IMR-90 (cell line): ENCODE measurements around the gene RPL35.

Source experiments
- BHLHE40 ChIP-seq: fragments of 150-350 bp; IDR thresholded peaks from 2 replicates; pipeline ENCODE4 v1.6.1; 2016; ENCODE audit warnings: mild to moderate bottlenecking, low read depth, low read length
- CHD1 ChIP-seq: IDR thresholded peaks from 2 replicates; pipeline ENCODE4 v1.6.1; 2012; ENCODE audit warnings: low read depth, low read length, improper control_type of control experiment
- FOS ChIP-seq: fragments of 150-350 bp; IDR thresholded peaks from 2 replicates; pipeline ENCODE4 v1.6.1; 2016; ENCODE audit warnings: low read depth, low read length
- MAZ ChIP-seq: IDR thresholded peaks from 2 replicates; pipeline ENCODE4 v1.6.1; 2012; ENCODE audit warnings: low read depth, mild to moderate bottlenecking, low read length, improper control_type of control experiment, moderate library complexity, borderline replicate concordance
- MXI1 ChIP-seq: IDR thresholded peaks from 2 replicates; pipeline ENCODE4 v1.6.1; 2012; ENCODE audit warnings: low read depth, mild to moderate bottlenecking, low read length, moderate library complexity, borderline replicate concordance
- NFE2L2 ChIP-seq: fragments of 150-350 bp; IDR thresholded peaks from 2 replicates; pipeline ENCODE4 v1.6.1; 2016; ENCODE audit warnings: low read depth, mild to moderate bottlenecking, low read length
- POLR2A ChIP-seq: IDR thresholded peaks from 2 replicates; pipeline ENCODE4 v1.6.1; 2012; ENCODE audit warnings: mild to moderate bottlenecking, low read depth, low read length
- RAD21 ChIP-seq: IDR thresholded peaks from 2 replicates; pipeline ENCODE4 v1.6.1; 2012; ENCODE audit warnings: low read length, improper control_type of control experiment
- RCOR1 ChIP-seq: IDR thresholded peaks from 2 replicates; pipeline ENCODE4 v1.6.1; 2012; ENCODE audit warnings: mild to moderate bottlenecking, low read length, improper control_type of control experiment; ENCODE audit not compliant: insufficient replicate concordance
- RFX5 ChIP-seq: IDR thresholded peaks from 2 replicates; pipeline ENCODE4 v1.8.0; 2012; ENCODE audit warnings: low read depth, mild to moderate bottlenecking, low read length, moderate library complexity
- TF ChIP-seq, protein P1 (sequence below): conservative IDR thresholded peaks from 2 replicates; pipeline ENCODE4 v1.5.1; 2012; ENCODE audit warnings: mild to moderate bottlenecking, low read depth, low read length, improper control_type of control experiment
- TF ChIP-seq, protein P2 (sequence below): fragments of 150-350 bp; IDR thresholded peaks from 2 replicates; pipeline ENCODE4 v1.6.1; 2017; ENCODE audit warnings: mild to moderate bottlenecking, antibody characterized with exemption, low read length, low read depth

DNA sequence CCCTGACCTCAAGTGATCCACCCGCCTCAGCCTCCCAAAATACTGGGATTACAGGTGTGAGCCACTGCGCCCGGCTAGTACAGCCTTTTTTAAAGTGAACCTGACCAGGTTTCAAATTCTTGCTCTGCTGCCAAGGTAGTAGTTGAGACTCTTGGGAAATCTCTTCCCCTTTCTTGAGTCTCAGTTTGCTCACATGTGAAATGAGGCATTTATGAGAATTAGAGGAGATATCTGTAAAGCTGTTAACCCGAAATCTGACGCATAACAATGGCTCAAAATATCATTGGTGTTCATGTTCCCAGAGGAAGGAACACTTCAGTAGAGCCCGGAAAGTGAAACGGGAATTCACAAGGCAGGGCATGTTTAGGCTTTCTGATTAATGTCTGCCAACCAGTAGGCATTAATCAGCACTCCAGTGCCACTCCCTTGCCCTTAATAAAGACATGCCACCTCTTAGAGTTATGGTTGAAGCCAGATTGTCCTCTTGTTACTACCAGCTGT, 1.7 kb upstream of the RPL35 start:
- TF ChIP-seq, protein P1, sequence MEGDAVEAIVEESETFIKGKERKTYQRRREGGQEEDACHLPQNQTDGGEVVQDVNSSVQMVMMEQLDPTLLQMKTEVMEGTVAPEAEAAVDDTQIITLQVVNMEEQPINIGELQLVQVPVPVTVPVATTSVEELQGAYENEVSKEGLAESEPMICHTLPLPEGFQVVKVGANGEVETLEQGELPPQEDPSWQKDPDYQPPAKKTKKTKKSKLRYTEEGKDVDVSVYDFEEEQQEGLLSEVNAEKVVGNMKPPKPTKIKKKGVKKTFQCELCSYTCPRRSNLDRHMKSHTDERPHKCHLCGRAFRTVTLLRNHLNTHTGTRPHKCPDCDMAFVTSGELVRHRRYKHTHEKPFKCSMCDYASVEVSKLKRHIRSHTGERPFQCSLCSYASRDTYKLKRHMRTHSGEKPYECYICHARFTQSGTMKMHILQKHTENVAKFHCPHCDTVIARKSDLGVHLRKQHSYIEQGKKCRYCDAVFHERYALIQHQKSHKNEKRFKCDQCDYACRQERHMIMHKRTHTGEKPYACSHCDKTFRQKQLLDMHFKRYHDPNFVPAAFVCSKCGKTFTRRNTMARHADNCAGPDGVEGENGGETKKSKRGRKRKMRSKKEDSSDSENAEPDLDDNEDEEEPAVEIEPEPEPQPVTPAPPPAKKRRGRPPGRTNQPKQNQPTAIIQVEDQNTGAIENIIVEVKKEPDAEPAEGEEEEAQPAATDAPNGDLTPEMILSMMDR: no peak
- TF ChIP-seq RAD21: no peak
- TF ChIP-seq MAZ: no peak
- no peak for TF ChIP-seq RFX5
- TF ChIP-seq MXI1: no peak
- no peak for TF ChIP-seq RCOR1
- TF ChIP-seq FOS: no peak
- TF ChIP-seq BHLHE40: no peak
- no peak for TF ChIP-seq POLR2A
- no peak for TF ChIP-seq CHD1
- TF ChIP-seq, protein P2, sequence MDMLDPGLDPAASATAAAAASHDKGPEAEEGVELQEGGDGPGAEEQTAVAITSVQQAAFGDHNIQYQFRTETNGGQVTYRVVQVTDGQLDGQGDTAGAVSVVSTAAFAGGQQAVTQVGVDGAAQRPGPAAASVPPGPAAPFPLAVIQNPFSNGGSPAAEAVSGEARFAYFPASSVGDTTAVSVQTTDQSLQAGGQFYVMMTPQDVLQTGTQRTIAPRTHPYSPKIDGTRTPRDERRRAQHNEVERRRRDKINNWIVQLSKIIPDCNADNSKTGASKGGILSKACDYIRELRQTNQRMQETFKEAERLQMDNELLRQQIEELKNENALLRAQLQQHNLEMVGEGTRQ: no peak
- TF ChIP-seq NFE2L2: no peak
